Peyer's patch (tissue), 4 donors: ENCODE results near the gene EEFSEC.

Source experiments
- POLR2A ChIP-seq, 2 donors: fragments of 450-650 bp; IDR thresholded peaks; one replicate each; pipeline ENCODE4 v1.5.1; 2017; ENCODE audit warnings: antibody characterized with exemption in 2 of 2, mild to moderate bottlenecking in 2 of 2, moderate library complexity in 2 of 2
- TF ChIP-seq, protein P1 (sequence below), 6 experiments: fragments of 450-650 bp in 4 of 6; fragments of 200-600 bp in 2 of 6; sonication (generic) in 1 of 6; IDR thresholded peaks; one replicate each; pipeline ENCODE4 v1.5.1; 2017 to 2019; ENCODE audit warnings: antibody characterized with exemption in 6 of 6, mild to moderate bottlenecking in 3 of 6, moderate library complexity in 1 of 6

DNA sequence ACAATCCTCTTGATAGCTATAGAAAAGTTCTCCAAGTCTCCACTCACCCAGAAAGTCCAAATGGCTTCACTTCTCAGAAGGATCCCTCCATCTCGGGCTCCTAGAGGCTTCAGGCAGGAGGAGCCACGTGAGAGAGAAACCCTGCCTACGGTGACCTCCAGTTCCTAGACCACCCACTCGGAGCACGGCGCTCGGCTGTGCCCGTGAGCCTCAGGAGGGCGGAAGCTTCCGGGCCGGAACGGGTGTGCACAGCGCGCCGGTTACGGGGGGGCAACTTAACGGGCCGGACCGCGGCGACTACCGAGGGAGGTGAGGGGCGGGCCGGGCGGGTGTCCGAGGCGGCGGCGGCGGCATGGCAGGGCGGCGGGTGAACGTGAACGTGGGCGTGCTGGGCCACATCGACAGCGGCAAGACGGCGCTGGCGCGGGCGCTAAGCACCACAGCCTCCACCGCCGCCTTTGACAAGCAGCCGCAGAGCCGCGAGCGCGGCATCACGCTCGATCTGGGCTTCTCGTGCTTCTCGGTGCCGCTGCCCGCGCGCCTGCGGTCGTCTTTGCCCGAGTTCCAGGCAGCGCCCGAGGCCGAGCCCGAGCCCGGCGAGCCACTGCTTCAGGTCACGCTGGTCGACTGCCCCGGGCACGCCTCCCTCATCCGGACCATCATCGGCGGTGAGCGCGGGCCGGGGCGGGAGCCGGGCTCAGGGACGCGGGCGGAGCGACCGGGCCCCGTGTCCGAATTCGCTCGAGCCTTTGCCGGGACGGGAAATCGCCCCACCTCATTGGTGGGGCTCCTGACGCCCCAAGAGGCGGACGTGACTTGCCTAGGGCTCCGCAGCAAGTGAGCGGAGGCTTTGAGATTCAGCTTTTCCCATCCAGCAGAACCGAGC is at the start of gene EEFSEC:
- TF ChIP-seq, protein P1, sequence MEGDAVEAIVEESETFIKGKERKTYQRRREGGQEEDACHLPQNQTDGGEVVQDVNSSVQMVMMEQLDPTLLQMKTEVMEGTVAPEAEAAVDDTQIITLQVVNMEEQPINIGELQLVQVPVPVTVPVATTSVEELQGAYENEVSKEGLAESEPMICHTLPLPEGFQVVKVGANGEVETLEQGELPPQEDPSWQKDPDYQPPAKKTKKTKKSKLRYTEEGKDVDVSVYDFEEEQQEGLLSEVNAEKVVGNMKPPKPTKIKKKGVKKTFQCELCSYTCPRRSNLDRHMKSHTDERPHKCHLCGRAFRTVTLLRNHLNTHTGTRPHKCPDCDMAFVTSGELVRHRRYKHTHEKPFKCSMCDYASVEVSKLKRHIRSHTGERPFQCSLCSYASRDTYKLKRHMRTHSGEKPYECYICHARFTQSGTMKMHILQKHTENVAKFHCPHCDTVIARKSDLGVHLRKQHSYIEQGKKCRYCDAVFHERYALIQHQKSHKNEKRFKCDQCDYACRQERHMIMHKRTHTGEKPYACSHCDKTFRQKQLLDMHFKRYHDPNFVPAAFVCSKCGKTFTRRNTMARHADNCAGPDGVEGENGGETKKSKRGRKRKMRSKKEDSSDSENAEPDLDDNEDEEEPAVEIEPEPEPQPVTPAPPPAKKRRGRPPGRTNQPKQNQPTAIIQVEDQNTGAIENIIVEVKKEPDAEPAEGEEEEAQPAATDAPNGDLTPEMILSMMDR (IDR thresholded peaks at IDR 0.05): peak in 1 of 6 experiments; percentile 30
- TF ChIP-seq POLR2A (IDR thresholded peaks at IDR 0.05): peak; percentile 48 to 50
